Panc1 (cell line): ENCODE data around the gene UBE2O. TPM values are rescaled to one million over a fixed set of nuclear protein-coding genes. Genes with fewer than 3 reads are reported as not detected.

Source experiments
- ATAC-seq: fragments of 200-7000 bp; cut with Tn5 transposase; 2 replicates; pipeline ENCODE4 v1.9.1; 2020; ENCODE audit warnings: mild to moderate bottlenecking, moderate library complexity
- BruUV-seq: library from RNA; stranded (reverse); fragments of 400-500 nt; replicated peaks from 2 replicates; lab custom pipeline; 2021; lab: Mats Ljungman, UMichigan
- CTCF ChIA-PET: fragments of 300-600 bp; sonication (Branson Sonifier 250); formaldehyde crosslinking; loops from one replicate; lab custom pipeline; 2022; ENCODE audit warnings: antibody characterized with exemption; lab: Charles Lee
- POLR2A ChIA-PET: fragments of 300-600 bp; sonication (Branson Sonifier 250); formaldehyde crosslinking; loops from one replicate; lab custom pipeline; 2022; ENCODE audit warnings: antibody characterized with exemption; lab: Charles Lee
- DNase-seq: peaks from one replicate; pipeline ENCODE4 v3.0.0-alpha.2; 2010; ENCODE audit warnings: low read depth, low spot score
- H3K27ac ChIP-seq: 2 replicates; pipeline ENCODE4 v1.5.1; 2011; ENCODE audit warnings: mild to moderate bottlenecking, low read length, inconsistent platforms
- H3K27me3 ChIP-seq: fragments of 200-500 bp; sonication (Bioruptor generic); 2 replicates; pipeline ENCODE4 v1.6.0; 2014; ENCODE audit warnings: low read length, inconsistent platforms; ENCODE audit not compliant: control insufficient read depth, insufficient read depth
- H3K36me3 ChIP-seq: fragments of 200-500 bp; sonication (Bioruptor generic); 2 replicates; pipeline ENCODE4 v1.5.1; 2014; ENCODE audit warnings: inconsistent platforms, mild to moderate bottlenecking, low read length, moderate library complexity; ENCODE audit not compliant: control insufficient read depth, insufficient read depth
- H3K4me1 ChIP-seq: 2 replicates; pipeline ENCODE4 v1.5.1; 2011; ENCODE audit warnings: inconsistent platforms, mild to moderate bottlenecking, low read length, moderate library complexity; ENCODE audit not compliant: control insufficient read depth, insufficient read depth
- H3K4me3 ChIP-seq, 2 experiments: 2 replicates each; pipeline ENCODE4 v1.5.1; 2011 to 2012; ENCODE audit warnings: low read depth in 2 of 2, low read length in 2 of 2, mild to moderate bottlenecking in 2 of 2, inconsistent platforms in 1 of 2, moderate library complexity in 1 of 2
- H3K9me3 ChIP-seq: fragments of 200-500 bp; sonication (Bioruptor generic); 2 replicates; pipeline ENCODE4 v1.5.1; 2014; ENCODE audit warnings: low read depth, mild to moderate bottlenecking, inconsistent platforms, low read length, moderate library complexity; ENCODE audit not compliant: control insufficient read depth, insufficient read depth
- CTCF ChIP-seq: fragments of 450-650 bp; IDR thresholded peaks from 2 replicates; pipeline ENCODE4 v1.5.1; 2017; ENCODE audit warnings: mild to moderate bottlenecking
- POLR2AphosphoS5 ChIP-seq: IDR thresholded peaks from 2 replicates; pipeline ENCODE4 v1.6.1; 2012; ENCODE audit warnings: mild to moderate bottlenecking, low read depth, low read length, moderate library complexity
- REST ChIP-seq, 2 experiments: IDR thresholded peaks; 2 replicates each; pipeline ENCODE4 v1.6.1; 2011 to 2012; ENCODE audit warnings: low read depth in 2 of 2, control low read depth in 1 of 2, low read length in 1 of 2, mild to moderate bottlenecking in 1 of 2, moderate library complexity in 1 of 2; ENCODE audit not compliant: insufficient read depth in 1 of 2
- SIN3A ChIP-seq: IDR thresholded peaks from 2 replicates; pipeline ENCODE4 v1.6.1; 2012; ENCODE audit warnings: low read depth, mild to moderate bottlenecking, low read length, moderate library complexity, borderline replicate concordance; ENCODE audit not compliant: insufficient read depth
- TCF7L2 ChIP-seq: IDR thresholded peaks from 2 replicates; pipeline ENCODE4 v1.6.1; 2011; ENCODE audit warnings: mild to moderate bottlenecking, low read depth, low read length, inconsistent platforms
- in situ Hi-C: cut with HindIII; loops from 2 replicates; pipeline ENCODE4 v1.10.0; 2016; ENCODE audit warnings: low sequenced_read_pairs, low pct_unique_long_range_greater_than_20kb
- intact Hi-C: fragments of 100-400 bp; cut with micrococcal nuclease; formaldehyde crosslinking; loops from one replicate; pipeline ENCODE4 v1.10.0; 2022; ENCODE audit not compliant: unreplicated experiment
- total RNA-seq: library from RNA; stranded (reverse); gene quantifications from one replicate; pipeline ENCODE4 v1.2.1, GENCODE V29; 2021; ENCODE audit not compliant: unreplicated experiment

UBE2O gene
- total RNA-seq, 1 experiment from 2014 or later = 47.5 TPM

- ChIA-PET CTCF (interaction anchor here (0.7 kb wide), 1 partner anchor 55 kb away, joined by 3 read pairs; no protein-coding TSS in a partner anchor), POLR2A (interaction anchor here (0.7 kb wide), 1 partner anchor 28 kb away, joined by 4 read pairs; no protein-coding TSS in a partner anchor)
These were observed 93.6 kb downstream of the UBE2O start for GRCh38 chr17:76359375-76359774.

GRCh38 chr17:76357597-76358158 lies 95.3 kb downstream of the UBE2O start:
- CTCF ChIA-PET = interaction anchor here (1.1 kb wide), 1 partner anchor 40 kb away, joined by 3 read pairs; no protein-coding TSS in a partner anchor
- Histone ChIP-seq H3K4me1 (peaks cover 6% of the 10 kb centered on the region; the same call in 1 of the 2 replicates), H3K4me3 (no peak overlapping the region), H3K27me3 (no peaks in the 10 kb centered on the region), H3K9me3 (no peaks in the 10 kb centered on the region), H3K36me3 (peaks cover 3% of the 10 kb centered on the region; the same call in 1 of the 2 replicates), H3K27ac (no peak overlapping the region)
- BruUV-seq = no TSS peak
- intact Hi-C loops (no loop called here), in situ Hi-C loops (no loop called here)
- TF ChIP-seq POLR2AphosphoS5 (no peak), REST (IDR thresholded peaks at IDR 0.05; ENCODE audit: insufficient read depth in 1 of 2, low read depth in 2 of 2, low read length in 1 of 2) (no peak), TCF7L2 (no peak), SIN3A (no peak), CTCF (no peak)
- DNase-seq = no peak
- POLR2A ChIA-PET = no interaction called here
- no peak for ATAC-seq

More at GRCh38 chr17:76359375-76359774, 93.6 kb downstream of the UBE2O start:
- no TSS peak for BruUV-seq
- in situ Hi-C loops = no loop called here
- Histone ChIP-seq H3K36me3 (no peaks in the 10 kb centered on the region), H3K4me3 (no peak overlapping the region), H3K27ac (no peak overlapping the region), H3K9me3 (no peaks in the 10 kb centered on the region), H3K27me3 (no peaks in the 10 kb centered on the region), H3K4me1 (0 out of 2 replicates have a peak, but pooled peaks cover 6% of the 10 kb centered on the region)
- intact Hi-C loops = no loop called here
- no peak for DNase-seq
- no peak for ATAC-seq
- TF ChIP-seq SIN3A = no peak
